HG03196 (cell line): ENCODE data around the gene ATXN7L3B.
"Not testable (repeated sequence)": the region's sequence is repeated elsewhere in the genome, so short reads cannot be mapped to it uniquely, and the experiment has no call there.

Experiments used
- ATAC-seq: cut with Tn5 transposase; IDR thresholded peaks from one replicate; pipeline ENCODE4 v1.9.1; 2021; ENCODE audit not compliant: unreplicated experiment

ATXN7L3B gene, protein sequence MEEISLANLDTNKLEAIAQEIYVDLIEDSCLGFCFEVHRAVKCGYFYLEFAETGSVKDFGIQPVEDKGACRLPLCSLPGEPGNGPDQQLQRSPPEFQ

DNA sequence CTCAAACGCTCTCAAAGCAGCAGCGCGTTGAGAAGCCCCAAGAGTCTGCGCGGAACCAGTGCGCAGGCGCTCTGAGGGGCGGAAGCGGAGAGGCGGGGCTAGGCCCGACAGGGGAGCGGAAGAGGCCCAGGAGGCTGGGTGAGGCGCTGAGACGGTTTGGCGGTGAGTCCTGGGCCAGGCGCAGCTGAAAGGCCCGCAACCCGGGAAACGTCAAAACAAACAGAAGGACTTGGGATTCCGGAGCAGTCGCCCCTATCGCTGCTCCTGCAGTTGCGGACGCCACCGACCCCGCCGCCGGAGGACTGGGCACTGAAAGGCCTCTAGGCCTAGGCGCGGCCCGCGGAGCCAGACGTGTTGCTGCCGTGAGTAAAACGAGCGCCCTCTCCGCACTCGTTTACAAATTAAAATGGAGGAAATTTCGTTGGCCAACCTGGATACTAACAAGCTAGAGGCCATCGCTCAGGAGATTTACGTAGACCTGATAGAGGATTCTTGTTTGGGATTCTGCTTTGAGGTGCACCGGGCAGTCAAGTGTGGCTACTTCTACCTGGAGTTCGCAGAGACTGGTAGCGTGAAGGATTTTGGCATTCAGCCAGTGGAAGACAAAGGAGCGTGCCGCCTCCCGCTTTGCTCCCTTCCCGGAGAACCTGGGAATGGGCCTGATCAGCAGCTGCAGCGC is at the start of gene ATXN7L3B:
Gene ATXN7L3B, plus strand, starts transcription at position 129 of the 679 bp plus-strand sequence. Its CDS starts 278 bp downstream, at position 407.
- ATAC-seq = peak; percentile 98

DNA sequence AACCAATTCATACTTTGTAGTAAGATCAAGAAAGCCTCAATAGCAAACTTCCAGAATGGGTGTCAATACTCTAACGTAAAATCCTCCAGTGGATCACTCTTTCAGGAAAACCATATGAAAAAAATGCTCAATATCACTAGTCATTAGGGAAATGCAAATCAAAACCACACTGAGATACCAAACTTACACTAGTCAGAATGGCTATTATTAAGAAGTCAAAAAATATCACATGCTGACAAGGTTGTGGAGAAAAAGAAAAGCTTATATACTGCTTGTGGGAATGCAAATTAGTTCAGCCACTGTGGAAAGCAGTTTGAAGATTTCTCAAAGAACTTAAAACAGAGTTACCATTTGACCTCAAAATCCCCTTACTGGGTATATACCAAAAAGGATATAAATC is 49.5 kb upstream of the ATXN7L3B start:
- ATAC-seq = peak; percentile 39

DNA sequence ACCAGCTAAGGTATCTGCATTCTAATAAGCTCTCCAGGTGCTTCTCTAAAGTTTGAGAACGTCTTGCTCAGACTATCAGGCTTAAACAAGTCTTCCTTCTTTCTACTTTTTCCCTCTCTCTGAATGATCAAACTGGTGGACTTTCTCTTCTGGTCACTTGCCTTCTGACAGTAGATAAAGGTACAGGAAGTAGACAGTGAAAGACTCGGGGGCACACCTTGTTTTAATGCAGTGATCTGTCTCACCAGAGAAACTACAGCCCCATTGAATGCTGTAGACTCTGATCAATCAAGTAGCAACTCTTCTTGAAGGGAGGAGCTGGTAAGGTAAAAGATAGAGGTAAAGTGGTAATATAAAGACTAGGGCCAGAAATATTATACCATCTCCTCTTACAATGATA is 48.1 kb upstream of the ATXN7L3B start:
- peak; percentile 32 for ATAC-seq

DNA sequence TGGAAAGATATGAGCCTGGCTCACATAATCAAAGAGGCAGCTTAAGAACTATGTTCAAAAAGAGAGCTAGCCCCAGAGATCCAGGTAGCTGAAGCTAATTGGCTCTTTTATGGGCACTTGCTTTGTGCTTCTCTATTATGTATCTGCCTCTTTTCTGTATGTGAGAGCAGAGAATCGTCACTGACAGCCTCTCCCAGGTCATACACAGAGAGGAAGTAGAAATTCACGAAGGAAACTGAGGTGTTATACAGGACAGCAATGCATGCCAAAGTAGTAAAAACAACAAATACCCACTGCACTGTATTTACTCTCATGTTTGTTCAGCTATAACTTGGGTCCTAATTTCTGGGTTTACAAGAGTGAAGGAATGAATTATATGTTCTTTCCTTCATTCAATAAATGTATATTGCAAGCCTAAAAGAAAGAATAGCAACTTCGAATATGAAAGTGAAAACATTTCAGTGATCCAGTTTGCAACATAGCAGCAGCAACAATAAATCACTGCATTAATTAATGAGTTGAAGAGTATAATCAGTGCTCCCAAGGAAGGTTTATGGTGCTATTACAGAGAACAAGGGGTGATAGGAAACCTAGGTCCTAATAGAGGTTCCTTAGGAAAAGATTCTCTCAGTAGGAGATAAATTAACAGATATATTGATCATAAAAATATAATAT is 47.1 kb upstream of the ATXN7L3B start:
- peak; percentile 84 for ATAC-seq

DNA sequence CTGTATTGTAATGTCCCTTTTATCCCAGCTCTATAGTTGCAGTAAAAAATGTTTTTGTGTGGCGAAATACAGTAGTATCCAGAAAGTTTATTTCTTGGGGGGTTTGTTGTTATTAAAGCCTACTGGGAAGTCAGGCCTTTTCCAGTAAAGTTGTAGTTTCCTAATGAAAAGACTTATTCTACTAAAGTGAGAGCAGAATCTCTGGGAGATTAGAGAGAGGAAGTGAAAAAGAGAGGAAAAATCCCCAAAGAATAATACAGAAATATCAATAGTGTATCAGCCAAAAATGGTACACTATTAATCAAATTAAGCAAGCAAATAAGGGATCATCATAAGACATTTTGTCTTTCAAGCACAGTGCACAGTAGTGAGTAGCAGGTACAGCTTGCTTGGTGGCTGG is 46.3 kb upstream of the ATXN7L3B start:
- ATAC-seq = no peak

DNA sequence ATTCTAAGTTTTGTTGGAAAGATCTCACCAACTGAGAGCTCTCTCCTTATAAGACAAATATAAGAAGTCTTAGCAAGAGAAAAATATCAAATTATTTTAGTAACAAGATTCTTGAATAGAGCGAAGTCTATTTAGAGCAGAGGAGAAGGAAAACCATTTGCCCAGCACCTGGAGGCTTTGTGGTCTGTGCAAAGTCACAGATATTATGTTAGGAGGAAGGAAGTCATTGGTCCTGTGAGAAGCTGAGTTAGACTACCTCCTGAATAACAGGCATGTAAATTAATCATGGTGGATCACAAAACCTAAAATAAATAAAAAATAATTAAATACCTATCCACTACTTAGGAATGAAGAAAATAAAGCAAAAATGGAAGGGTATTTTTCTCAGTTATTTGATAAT is 38.4 kb upstream of the ATXN7L3B start:
- ATAC-seq = no peak

DNA sequence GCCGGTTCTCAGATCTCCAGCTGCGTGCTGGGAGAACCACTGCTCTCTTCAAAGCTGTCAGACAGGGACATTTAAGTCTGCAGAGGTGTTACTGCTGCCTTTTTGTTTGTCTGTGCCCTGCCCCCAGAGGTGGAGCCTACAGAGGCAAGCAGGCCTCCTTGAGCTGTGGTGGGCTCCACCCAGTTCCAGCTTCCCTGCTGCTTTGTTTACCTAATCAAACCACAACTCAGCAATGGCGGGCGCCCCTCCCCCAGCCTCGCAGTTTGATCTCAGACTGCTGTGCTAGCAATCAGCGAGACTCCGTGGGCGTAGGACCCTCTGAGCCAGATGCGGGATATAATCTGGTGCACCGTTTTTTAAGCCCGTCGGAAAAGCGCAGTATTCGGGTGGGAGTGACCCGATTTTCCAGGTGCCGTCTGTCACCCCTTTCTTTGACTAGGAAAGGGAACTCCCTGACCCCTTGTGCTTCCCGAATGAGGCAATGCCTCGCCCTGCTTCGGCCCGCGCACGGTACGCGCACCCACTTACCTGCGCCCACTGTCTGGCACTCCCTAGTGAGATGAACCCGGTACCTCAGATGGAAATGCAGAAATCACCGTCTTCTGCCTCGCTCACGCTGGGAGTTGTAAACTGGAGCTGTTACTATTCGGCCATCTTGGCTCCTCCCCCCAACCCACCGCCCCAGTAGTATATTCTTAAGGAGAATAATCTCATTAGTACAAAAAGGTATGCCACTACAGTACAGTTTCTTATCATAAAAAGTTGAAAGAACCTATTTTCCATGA is 28.6 kb upstream of the ATXN7L3B start:
- not testable (repeated sequence) for ATAC-seq

DNA sequence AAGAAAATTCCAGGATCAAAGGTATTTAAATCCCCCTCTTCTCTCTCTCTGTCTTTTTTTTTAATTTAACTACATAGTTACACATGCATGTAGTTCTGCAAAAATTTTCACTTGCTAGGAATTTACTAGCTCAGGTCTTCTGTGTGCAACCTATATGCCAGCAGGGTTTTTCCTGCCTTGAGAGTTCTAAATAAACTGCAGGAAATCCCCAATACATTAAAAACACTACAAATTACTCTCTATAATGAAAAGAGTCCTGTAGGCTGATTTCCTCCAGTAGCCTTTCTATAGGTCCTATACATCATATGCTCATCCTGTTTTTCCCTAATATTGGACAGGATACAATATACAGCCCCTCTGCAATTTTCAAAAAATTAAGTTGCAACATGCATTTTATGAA is 27.7 kb upstream of the ATXN7L3B start:
- ATAC-seq = no peak

DNA sequence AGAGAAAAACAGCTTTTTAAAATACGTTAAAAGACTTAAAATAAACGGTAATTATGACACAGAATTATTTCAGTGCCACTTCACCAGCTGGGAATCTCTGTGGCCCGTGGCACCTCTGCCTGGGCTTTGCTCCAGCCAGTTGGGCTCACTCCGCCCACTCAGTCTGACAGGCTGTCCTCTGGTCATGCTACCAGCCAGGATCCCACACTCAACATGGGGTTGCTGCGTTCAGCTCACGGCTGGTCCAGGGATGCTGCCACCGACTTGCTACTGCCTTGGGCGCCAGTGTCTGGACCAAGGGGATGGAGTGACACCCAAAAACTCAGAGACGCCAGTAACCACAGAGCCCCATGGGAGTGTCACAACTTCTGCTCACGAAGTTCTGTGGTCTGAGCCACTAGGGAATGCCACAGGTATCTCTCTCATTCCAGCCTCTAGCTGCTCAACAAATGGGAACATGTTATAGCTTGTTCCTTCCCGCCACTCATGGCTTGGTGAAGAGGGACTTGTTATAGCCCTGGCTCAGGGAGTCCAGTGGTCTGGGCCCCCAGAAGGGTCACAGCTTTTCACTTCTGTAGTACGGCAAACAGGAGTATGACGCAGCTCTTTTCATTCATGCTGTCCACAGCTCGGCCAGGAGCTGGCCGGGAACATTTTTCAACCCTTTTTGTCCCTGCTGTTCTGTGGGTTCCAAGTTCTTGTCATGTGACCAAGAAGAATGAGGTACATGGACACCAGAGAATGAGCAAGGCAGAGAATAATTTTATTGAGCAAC is 23.4 kb upstream of the ATXN7L3B start:
- ATAC-seq = no peak

DNA sequence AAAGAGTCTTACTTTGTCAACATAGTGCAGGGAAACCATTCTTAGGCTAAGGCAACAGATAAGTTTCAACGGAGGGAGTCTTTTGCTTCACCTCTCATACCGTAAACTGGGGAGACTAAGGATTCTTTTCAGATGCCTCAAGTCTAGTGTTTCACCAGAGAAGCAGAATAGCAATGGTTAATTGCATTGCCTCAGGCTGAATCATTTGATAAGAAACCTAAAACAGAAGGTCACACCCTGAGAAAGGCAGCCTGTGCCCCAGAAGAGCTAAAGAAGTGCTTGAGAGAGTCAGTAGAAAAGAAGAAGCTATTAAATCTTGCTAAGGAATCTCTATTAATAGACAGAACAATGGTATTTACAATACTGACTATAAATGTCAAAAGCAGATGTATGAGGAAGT is 21.8 kb upstream of the ATXN7L3B start:
- no peak for ATAC-seq

DNA sequence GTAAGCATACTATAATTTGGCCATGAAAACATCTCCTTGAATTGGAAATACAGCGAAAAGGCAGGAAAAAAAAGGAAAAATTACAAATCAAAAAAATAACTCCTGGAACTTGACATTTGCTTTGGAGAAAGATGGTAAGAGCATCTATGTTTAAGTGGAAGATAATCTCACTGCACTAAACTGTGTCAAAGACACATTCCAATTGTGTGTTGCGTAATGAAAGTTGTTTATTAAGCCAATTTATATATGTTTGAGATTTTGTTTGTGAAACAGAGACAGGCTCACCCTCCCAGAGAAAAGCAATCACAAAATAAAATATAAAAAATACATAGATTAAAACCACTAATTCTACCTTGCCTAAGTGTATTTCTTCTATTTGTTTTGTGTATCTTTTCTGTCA is 11.1 kb upstream of the ATXN7L3B start:
- ATAC-seq = no peak

DNA sequence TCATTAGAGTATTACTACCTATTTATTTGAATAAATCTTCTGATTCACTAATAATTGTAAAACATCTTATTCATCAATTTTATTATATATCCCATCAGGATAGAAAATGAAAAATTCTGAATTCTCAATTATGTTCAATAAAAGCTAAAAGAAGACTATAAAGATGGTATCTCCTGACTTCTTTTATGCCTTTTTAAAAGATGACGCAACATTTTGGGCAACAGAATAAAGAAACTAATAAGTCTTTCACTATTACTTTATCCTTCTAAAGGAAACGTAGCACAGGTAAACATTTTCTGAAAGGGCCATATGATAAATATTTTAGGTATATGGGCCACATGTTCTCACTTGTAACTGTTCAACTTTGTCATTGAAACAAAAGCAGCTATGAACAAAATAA is 10.1 kb upstream of the ATXN7L3B start:
- ATAC-seq = no peak

DNA sequence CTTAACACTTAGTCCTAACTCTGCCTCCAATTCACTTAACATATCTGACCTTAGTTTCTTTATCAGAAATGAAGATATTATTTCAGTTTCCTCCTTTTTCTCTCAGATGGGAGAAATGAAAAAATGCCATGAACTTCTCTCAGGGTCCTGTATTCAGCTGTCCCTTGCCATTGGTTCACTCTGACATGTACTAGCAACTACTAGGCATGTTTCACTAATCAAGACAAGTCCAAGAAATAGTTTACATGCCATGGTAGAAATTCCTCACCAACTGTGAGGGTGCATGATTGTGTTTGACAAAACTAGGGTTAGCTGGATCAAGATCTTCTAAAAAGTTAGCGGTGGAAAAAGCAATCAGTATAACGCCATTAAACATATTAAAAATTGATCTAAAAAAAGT is 7.0 kb upstream of the ATXN7L3B start:
- ATAC-seq = no peak

DNA sequence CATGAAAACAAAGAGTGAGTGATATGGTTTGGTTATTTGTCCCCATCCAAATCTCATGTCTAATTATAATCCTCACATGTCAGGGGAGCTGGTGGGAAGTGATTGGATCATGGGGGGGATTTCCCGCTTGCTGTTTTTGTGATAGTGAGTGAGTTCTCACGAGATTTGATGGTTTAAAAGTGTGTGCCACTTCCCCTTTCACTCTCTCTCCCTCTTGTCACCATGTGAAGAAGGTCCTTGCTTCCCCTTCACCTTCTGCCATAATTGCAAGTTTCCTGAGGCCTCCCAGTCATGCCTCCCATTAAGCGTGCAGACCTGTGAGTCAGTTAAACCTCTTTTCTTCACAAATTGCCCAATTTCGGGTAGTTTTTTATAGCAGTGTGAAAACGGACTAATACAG is 2.1 kb upstream of the ATXN7L3B start:
- no peak for ATAC-seq

DNA sequence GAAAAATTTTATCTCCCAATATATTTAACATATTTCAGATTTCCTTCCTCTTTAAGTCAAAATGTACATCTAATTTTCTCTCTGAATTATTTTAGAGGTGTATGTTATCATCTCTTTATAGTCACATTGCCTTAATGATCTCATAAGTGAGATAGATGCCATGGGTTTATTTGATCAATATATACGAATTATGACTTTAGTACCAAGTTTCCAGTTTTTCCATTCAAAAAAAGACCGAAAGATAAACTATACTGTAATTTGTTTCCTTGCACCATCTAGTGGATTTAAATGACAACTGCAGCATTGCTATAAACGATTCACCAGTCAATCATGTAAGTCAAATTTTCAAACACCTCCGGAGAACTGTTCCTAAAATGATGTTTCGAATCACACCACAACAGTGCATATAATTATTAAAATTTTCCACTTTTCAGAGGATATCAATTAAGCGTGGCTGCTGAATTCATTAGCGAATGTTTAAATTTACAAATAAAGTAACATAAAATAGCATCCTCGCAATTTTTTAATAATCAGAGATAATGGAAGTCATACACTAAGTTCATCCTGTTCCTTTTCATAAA is 419 bp upstream of the ATXN7L3B start:
- peak; percentile 60 for ATAC-seq

DNA sequence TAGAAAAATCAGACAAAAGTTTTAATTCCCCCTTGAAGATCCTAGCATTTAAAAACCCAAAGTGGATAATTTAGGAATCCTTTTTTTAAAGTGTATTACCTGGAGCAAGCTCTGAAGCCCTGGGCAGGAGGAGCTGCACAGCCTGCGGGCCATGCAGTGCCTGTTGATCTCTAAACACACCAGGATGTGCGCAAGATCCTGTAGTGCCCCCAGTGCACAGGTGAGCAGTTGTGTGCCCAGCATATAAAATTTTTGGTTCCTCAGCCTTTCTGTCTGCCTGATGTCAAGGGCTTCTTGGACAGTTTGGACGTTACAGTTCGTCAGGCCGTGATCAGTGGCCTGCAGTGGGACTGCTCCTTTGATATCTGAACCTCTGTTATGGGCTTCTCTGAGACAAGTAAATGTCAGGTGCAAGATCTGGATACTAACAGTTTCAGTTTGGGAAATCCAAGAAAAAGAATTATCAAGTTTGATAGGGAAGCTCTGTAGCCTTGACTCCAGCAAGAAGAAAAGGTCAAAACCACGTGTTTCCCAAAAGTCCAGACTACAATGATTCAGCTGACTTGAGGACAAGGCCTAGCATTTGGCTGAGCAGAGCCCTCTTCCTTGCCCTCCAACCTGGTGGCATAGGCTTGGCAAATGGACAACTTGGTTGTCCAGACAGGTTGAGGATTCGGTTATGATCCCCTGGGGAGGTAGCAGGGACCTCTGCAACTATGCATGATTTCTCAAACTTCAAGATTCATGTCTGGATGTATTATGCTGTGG is 1.0 kb downstream of the ATXN7L3B start:
- peak; percentile 24 for ATAC-seq

DNA sequence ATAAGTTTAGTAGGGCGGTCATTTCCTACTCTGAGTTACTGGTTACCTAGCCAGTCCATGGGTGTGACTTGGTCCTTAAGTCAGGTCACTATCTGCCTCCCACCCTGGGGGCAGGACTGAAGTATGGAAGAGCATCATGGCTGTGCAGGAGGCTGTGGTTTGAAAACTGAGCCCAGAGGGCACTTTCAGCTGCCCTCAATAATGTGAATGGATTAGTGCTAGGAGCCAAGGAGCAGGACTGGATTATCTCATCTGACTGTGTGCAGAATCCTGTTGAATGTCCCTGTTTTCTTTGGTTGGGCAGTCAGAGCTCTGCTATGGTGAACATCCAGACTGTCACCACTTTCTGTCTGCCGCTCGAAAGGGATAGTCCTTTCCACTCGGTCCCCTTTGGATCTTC is 1.6 kb downstream of the ATXN7L3B start:
- no peak for ATAC-seq

DNA sequence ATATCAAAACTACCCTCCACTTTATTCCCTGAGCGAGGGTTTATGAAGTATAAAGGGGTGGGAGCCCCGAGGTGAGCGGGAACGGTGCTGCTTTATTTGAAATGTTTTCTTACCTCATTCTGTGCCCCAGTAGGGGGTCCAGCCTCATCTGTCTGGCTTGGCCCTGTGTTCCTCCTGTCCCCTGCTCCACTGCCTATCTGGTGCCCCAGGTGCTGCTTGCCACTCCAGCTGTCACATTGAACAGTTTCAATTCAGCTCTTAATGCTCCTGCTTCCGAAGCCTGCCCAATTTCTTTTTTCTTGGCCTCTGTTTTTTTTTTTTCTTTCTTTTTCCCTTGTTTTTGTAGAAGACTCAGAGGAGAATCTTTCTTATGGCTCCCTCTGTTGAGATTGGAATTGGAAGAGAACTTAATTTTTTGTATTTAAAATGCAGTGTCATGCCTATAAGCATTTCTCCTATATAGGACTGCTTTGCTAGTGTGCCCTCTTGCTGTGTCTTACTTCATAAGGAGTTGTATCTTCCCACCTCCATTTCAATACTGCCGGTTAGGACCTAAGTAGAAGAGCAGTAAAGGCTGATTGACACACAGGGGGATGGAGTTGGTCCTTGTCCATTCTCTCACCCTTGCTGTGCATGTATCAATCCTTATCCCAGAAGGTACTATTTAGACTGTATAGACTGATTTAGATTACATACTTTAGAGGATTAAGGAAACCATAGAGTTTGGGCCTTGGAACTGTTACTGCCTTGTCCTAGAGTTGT is 2.3 kb downstream of the ATXN7L3B start:
- no peak for ATAC-seq

DNA sequence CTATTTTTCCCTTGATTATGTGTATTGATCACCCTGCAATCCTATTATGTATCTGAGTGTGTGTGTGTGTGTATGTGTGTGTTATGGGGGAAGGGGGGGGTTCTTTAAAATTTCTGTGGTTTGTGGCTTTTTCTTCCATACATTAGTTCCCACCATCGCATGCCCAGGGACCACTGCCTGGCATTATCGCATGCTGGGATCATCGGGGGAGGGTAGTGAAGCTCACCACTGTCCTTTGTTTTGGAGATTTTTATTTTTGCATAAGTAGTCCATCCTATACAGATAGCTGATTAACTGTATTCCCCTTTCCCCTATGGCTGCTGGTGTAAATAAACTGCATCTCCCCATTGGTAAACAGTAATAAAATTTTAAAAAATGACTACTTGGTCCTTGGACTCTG is 3.4 kb downstream of the ATXN7L3B start:
- ATAC-seq = no peak
